Fibroblast of skin of left biceps (primary cell): ENCODE data around the gene CCDC190.
"Not testable (repeated sequence)": the region's sequence is repeated elsewhere in the genome, so short reads cannot be mapped to it uniquely, and the experiment has no call there.

Experiments
- DNase-seq, 2 experiments: peaks; one replicate each; pipeline ENCODE4 v3.0.0-alpha.2; 2013; ENCODE audit warnings: low read depth in 2 of 2

The CCDC190 gene

GRCh38 chr1:162835157-162835899 is 25.6 kb downstream of the CCDC190 start:
- no peak for DNase-seq

GRCh38 chr1:162832470-162832869 is 28.5 kb downstream of the CCDC190 start:
- DNase-seq, result no peak

GRCh38 chr1:162829268-162829667 is 31.7 kb downstream of the CCDC190 start:
- no peak for DNase-seq

- no peak for DNase-seq
Measured at GRCh38 chr1:162823771-162824525, 37.0 kb downstream of the CCDC190 start.

GRCh38 chr1:162823231-162823630 is 37.7 kb downstream of the CCDC190 start:
- DNase-seq, result no peak

- no peak for DNase-seq
Measured at GRCh38 chr1:162822391-162823200, 38.4 kb downstream of the CCDC190 start.

GRCh38 chr1:162818666-162819065 is 42.3 kb downstream of the CCDC190 start:
- not testable (repeated sequence) for DNase-seq

- DNase-seq, result not testable (repeated sequence)
Measured at GRCh38 chr1:162818136-162818535, 42.8 kb downstream of the CCDC190 start.

- not testable (repeated sequence) for DNase-seq
Measured at GRCh38 chr1:162812357-162812756, 48.6 kb downstream of the CCDC190 start.

- not testable (repeated sequence) for DNase-seq
Measured at GRCh38 chr1:162807503-162807902, 53.5 kb downstream of the CCDC190 start.
